Bronchial epithelial cell (primary cell): ENCODE results near the gene ZNF660. TPM values are rescaled to one million over a fixed set of nuclear protein-coding genes. Genes with fewer than 3 reads are reported as not detected.
"Not testable (repeated sequence)": the region's sequence is repeated elsewhere in the genome, so short reads cannot be mapped to it uniquely, and the experiment has no call there.

Source experiments
- DNase-seq: peaks from one replicate; pipeline ENCODE4 v3.0.0-alpha.2; 2010; ENCODE audit warnings: low read depth
- FAIRE-seq: peaks from 2 replicates; lab custom pipeline; 2011; peaks lifted over from hg19 to GRCh38; lab: Jason Lieb, UNC
- H3K27me3 ChIP-seq: 2 replicates; pipeline ENCODE4 v1.5.1; 2011; ENCODE audit warnings: low read length; ENCODE audit not compliant: control insufficient read depth, insufficient read depth
- H3K36me3 ChIP-seq: 2 replicates; pipeline ENCODE4 v1.5.1; 2011; ENCODE audit warnings: low read length; ENCODE audit not compliant: control insufficient read depth, insufficient read depth
- H3K4me3 ChIP-seq: 2 replicates; pipeline ENCODE4 v1.5.1; 2011; ENCODE audit warnings: mild to moderate bottlenecking, low read depth, low read length, control low read depth
- CTCF ChIP-seq: IDR thresholded peaks from 2 replicates; pipeline ENCODE4 v1.5.1; 2011; ENCODE audit warnings: mild to moderate bottlenecking, moderate library complexity, low read length, control low read depth, inconsistent platforms; ENCODE audit not compliant: insufficient read depth, severe bottlenecking
- total RNA-seq: library from RNA; depleted of rRNA; stranded (reverse); fragments of >200 nt; gene quantifications from 2 replicates; pipeline ENCODE4 v1.2.1, GENCODE V29; 2014

ZNF660 gene
- total RNA-seq = under 0.01 and 0.26 TPM in 2 replicates

DNA sequence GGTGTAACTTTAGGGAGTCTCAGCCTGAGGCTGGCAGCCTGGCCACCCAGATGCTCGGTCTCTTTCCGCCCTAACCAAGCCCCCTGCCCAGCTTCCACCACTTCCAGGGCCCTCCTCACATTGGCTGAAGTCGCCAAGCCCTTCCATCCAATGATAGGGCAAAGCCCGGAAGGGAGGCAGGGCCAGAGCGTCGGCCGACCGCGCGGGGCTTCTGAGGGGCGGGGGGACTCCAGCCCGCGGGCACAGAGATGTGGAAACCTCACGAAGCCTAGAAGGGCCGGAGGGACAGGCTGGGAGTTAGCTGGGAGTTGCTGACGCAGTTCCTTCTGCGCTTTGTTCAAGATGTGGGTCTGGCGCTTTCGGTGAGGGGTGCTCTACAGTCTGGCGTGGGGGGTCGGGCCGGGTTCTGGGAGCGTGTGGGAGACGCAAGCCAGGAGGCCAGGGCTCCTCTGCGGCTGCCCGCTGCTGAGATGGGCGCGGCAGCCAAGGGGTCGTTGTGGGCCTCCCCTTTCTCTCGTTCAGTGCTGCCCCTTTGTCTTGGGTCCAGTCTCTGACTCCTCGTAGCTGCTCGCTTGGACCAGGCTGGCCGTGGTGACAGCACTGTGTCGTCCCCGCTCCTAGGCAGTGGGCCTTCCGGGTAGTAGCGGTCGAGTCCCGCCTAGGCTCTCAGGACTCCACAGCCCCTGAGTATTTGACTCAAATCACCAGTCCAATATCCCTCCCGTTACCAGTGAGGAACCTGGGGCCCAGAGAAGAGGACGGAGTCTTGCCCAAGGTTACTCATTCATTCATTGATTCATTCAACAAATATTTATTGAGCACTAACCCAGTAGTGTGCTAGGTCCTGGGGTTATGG lies at the start of gene ZNF660:
Gene ZNF660, plus strand, starts transcription at position 319 of the 856 bp plus-strand sequence. CDS start 9,230 bp downstream, outside the sequence.
- no peak for TF ChIP-seq CTCF
- FAIRE-seq (no peak), DNase-seq (peak; percentile 51)
- Histone ChIP-seq H3K36me3 (no peaks in the 10 kb centered on the region), H3K27me3 (no peaks in the 10 kb centered on the region), H3K4me3 (peak within 1 kb of the TSS; percentile 29)

DNA sequence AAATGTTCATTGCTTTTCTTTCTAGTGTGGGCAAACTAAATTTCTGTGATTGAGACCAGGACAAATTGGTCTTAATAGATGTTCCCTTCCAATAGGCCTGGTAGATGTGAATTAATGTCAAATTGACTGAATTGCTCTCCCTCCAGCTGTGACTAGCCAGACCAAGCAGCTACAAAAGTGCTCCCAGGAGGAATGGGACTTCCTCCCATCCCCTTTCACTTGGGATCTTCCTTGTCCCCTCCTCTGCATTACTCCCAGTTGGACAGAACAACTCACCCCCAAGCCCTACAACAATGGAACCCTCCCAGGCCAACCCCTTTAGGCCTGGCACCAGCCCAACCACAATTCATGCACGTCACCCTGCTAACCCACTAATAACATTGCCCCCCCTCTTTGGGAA lies 49.4 kb upstream of the ZNF660 start:
- Histone ChIP-seq H3K36me3 (no peaks in the 10 kb centered on the region), H3K4me3 (no peak overlapping the region), H3K27me3 (no peaks in the 10 kb centered on the region)
- FAIRE-seq (no peak), DNase-seq (no peak)
- TF ChIP-seq CTCF = no peak

DNA sequence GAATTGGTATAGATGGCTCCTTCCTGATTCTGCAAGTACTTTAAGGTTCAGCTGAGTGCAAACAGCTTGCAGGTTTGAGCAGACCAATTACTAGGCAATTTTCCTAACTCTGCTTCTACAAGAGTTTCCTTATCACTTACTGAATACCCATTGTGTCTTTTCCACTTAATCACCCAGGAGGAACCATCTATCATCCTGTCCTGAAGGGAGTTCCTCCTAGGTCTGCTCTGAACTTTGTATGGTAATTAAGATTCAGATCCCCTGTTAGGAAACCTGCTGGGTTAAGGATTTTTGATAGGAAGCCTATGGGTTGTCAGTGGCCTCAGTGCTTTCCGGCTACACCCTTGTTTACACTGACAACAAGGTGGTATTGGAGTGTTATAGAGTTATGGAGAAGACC lies 40.0 kb upstream of the ZNF660 start:
- not testable (repeated sequence) for H3K4me3 ChIP-seq, H3K36me3 ChIP-seq, DNase-seq, H3K27me3 ChIP-seq
- FAIRE-seq = peak; percentile 66

DNA sequence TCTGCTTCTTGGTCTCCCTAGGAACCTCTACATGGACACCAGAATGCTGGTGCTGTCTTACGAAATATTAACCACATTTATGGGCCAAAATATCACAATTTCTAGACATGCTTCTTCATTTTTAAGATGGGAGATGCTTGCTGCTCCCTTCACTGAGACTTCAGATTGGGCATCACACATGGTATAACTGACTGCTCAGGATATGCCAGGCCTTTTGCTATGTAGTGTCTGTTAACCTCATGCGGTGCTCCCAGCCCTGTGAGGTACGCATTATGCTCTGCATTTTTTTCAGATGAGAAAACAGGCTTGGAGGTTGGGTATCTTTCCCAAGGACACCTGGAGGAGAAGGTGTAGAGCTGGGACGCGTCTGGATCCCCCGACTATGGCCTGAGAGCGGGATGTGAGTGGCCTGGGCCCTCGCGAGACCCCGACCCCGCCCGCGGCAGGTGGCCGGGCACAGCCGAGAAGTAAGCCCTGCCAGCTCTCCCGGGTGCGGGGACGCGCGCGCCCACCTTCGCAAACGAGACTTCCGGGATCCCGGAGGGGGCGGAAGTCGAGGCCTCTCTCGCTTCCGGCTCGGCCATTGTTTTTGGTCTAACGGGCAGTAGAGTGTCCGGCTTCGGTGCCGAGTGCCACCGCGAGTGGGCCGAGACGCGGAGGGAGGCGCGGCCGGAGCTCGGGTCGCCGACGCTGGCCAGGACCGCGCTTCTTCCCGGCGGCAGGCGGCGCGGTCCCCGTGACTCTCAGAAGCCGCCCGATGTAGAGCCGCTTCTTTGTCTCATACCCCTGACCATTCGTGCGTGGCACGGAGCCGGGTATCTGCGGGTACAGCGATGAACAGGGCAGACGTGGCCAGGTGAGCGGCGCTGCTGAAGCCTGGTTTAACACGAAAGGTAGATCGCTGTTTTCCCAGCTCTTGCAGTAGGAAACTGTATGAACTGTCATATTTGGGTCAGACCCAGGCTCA lies 29.9 kb upstream of the ZNF660 start, which contains the start of gene ZKSCAN7:
Gene ZKSCAN7, plus strand, starts transcription at position 568 of the 967 bp plus-strand sequence. CDS start 1,855 bp downstream, outside the sequence.
- peak; percentile 36 for TF ChIP-seq CTCF
- Histone ChIP-seq H3K4me3 (peak within 1 kb of the TSS; percentile 49), H3K27me3 (no peaks in the 10 kb centered on the region), H3K36me3 (peaks cover 2% of the 10 kb centered on the region)
- peak; percentile 13 for DNase-seq
- no peak for FAIRE-seq

DNA sequence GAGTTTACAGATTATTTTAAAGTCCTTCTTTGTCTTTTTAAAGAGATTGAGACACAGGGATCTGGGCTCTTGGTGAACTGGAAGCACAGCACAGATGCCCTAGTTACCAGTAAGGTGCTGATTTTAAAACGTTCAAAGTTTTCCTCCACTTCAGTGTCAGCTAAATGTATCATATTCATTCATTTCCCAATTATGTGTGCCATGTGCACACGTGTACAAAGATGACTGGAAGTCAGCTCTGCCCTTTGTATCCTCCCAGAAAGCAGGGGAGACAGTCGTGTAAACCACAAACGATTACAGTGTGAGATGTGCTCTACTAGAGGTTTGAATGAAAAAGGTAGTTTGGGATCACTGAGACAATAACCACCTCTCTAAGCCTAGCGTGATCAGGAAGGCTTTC lies 29.0 kb upstream of the ZNF660 start:
- DNase-seq = peak; percentile 14
- H3K4me3 ChIP-seq = peak overlapping the region; percentile 49

More for the DNA sequence above, 29.0 kb upstream of the ZNF660 start:
- Histone ChIP-seq H3K36me3 (peaks cover 2% of the 10 kb centered on the region), H3K27me3 (no peaks in the 10 kb centered on the region)
- TF ChIP-seq CTCF = no peak
- FAIRE-seq = no peak
